GM19023 (cell line): Measurements from ENCODE around the gene TAP2.
"Not testable (repeated sequence)": the region's sequence is repeated elsewhere in the genome, so short reads cannot be mapped to it uniquely, and the experiment has no call there.

ENCODE experiments used
- ATAC-seq: cut with Tn5 transposase; IDR thresholded peaks from one replicate; pipeline ENCODE4 v1.9.1; 2021; ENCODE audit warnings: mild to moderate bottlenecking, moderate library complexity; ENCODE audit not compliant: unreplicated experiment

The TAP2 gene

DNA sequence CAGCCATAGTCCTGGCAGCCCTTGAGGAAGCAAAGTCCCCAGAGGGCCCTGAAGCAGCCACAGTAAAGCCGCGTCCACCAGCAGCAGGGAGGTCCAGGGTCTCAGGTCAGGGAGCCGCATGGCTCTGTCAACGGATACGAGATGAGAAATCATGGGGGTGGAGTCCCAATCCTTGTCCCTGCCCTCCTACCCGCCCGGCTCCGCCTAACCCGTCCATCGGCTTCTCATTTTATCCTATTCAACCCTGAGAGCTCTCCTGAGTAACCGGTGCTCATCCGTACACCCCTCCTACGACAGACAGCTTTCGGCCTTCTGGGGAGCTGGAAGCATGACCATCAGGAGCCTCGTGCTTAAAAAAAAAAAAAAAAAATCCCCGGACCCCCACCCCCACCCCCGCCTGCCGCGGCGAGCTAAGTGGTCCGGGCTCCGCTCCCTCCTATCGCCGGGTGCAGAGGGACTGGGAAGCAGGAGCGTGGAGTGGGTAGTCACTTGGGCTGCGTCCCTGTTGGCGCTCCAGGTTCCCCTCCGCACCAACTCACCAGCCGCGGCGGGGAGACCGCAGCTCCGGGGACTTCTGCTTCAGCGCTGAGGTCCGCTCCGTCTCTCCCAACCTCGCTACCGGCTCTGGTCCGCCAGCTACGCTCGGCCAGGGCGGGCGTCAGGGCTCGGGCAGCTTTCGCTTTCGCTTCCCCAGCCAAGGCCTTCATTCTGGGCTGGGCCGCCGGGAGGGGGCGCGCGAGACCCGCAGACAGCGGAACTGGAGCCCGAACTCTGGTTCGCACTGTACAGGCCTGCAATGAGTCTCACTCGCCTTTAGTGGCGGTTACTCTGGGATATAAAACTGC is at the start of gene TAP2:
TAP2 (minus strand) TSS at position 626 of the 845 bp plus-strand sequence; CDS start at position 120, 506 bp downstream.
- ATAC-seq = peak; percentile 77

DNA sequence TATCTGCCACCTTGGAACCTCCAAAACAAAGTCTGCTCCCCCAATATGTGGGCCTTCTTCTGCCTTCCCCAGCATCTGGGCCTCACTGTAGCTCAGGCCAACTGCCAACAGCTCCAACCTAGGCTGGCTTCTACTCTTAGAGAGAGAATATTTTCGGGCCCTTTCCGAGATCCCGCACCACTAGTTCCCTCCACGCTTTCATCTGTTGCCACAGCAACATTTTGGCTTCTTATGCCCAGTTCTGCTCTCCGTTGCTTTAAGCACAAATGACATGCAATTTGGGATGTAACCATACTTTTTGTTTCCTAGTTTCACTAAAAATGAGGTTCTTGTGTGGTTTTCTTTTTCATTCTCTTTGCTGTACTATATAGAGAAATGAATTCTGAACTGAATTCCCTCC is 49.1 kb upstream of the TAP2 start:
- ATAC-seq = no peak

DNA sequence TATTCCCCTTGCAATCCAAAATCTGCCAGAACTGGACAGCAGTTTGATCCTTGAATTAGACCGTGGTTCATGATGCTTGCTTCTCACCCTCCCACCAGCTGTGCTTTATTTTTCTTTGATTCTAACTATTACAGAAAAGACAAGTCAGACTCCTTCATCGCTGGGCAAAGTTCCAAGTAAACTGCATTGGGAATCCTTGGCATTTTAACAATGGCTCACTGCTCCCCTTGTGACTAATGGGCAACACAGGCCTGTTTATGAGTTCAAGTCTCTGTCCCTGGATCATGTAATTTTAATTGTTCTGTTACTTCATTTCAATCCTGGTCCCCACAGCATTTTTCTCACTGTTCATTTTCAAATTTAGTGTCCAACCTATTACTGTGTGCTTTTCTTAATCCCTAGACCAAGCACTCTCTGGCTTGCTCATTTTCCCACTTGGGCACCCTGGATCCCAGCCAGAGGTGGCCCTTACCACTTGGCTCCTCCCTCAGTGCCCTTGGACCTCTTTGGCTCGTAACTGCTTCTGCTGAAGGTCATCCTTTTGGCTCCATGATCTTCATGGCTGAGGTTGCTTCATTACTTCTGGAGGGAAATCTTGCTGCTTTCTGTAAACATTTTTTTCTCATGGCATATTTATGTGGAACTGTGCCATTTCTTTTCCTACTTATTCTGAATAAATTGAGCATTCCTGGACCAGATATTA is 48.3 kb upstream of the TAP2 start:
- no peak for ATAC-seq

DNA sequence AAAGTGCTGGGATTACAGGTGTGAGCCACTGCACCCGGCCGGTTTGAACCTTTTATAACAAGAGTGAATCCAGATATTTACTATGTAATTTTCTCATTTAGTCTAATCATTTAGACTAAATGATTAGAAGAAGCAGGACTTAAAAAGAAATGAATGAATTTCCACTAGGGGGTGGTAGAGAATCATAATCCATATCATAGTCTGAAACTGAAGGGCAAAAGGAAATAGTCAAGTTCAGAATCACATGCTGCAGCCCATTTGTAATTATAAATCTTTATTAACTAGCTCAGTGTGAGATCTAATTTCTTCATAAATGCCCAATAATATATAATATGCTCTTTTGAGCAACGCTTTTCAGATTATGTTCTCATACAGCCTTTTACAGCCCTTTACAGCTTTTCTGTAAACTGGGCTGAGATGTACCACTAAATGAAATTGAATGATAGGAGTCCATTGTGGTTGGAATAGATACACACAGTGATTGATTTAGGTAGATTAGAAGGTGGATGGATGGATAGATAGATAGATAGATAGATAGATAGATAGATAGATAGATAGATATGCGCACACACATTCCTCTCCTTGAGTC is 47.3 kb upstream of the TAP2 start:
- ATAC-seq = no peak

DNA sequence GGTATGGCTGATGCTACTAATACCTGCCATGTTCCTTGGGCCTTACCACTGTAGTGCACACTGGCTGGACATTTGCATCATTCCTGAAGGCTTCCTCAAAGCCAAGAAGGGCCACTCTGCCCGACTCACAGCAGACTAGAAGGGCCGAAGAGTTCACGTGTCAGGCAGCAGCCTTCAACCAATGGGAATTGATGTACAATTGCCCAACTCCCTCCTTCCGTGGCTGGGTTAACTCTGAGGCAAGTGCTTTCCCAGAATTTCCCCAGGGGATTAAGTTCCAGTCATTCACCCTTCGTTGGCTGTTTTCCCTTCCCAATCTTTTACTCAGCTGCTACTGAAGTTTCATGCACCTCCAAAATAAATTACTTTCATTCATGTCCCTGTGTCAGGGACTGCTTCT is 45.2 kb upstream of the TAP2 start:
- ATAC-seq = no peak

DNA sequence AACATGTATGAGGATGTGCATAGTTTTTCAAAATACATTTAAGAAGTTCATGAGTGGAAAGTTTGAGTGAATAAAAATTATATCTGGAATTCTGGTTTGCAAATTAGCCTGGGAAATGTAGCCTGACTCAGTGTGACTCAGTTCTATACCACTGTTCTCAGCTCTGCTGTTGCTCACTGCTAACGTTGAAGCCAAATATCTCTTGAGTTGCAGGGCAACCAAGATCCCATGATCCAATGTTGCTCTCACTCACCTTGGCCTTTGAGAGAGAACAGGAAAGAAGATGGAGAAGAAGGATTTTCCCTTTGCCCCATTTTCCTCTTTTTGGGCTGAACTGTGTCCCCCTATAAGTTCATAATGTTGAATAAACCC is 44.3 kb upstream of the TAP2 start:
- ATAC-seq = no peak

DNA sequence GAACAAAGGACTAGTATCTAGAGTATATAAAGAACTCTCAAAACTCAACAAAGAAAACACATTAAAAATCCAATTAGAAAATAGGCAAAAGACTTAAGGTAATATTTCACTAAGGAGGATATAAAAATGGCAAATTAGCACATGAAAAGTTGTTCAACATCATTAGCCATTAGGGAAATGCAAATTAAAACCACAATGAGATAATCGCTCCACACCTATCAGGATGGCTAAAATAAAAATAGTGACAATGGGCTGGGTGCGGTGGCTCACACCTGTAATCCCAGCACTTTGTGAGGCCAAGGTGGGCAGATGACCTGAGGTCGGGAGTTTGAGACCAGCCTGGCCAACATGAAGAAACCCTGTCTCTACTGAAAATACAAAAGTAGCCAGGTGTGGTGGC is 42.4 kb upstream of the TAP2 start:
- ATAC-seq = not testable (repeated sequence)

DNA sequence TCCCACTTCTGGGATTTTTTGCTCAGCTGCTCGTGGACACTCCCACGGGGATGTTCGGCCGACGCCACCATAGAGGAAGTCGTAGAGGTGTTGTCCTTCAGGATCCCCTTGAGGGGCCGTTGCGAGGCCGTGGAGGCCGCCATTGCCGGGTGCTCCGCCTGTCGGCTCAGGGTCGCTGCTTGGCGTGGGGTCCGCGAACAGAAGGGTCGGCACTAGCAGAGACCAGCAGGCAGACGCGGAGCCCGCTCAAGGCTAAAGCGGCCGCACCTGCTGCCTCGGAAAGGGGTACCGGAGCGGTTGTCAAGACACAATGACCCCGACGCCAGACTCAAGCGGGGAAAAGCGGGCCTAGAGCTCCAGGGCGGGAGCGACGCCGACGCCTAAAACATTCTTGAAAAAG is 41.2 kb upstream of the TAP2 start:
- ATAC-seq = no peak

DNA sequence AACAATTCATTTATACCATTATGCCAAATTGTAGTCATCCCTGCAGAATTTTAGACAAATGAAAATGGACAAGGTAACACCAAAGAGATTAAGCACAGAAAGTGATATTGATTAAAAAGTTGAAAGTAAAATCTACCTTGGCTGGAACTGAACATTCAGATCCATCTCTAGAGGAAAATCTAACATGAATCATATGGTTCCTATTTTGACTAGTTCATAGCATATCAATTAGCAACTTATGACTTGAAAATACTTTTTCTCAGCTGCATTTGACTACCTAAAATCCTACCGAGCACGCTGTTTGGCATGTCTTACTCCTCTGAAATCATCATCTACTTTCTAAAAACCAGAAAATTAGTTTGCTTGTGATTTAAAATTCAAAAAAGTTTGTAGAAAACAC is 38.1 kb upstream of the TAP2 start:
- no peak for ATAC-seq

DNA sequence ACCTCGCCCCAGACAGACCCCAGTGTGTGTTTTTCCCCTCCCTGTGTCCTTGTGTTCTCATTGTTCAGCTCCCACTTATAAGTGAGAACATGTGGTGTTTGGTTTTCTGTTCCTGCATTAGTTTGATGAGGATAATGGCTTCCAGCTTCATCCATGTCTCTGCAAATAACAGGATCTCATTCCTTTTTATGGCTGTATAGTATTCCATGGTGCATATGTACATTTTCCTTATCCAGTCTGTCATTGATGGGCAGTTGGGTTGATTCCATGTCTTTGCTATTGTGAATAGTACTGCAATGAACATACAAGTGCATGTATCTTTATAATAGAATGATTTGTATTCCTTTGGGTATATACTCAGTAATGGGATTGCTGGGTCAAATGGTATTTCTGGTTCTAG is 35.4 kb upstream of the TAP2 start:
- not testable (repeated sequence) for ATAC-seq

DNA sequence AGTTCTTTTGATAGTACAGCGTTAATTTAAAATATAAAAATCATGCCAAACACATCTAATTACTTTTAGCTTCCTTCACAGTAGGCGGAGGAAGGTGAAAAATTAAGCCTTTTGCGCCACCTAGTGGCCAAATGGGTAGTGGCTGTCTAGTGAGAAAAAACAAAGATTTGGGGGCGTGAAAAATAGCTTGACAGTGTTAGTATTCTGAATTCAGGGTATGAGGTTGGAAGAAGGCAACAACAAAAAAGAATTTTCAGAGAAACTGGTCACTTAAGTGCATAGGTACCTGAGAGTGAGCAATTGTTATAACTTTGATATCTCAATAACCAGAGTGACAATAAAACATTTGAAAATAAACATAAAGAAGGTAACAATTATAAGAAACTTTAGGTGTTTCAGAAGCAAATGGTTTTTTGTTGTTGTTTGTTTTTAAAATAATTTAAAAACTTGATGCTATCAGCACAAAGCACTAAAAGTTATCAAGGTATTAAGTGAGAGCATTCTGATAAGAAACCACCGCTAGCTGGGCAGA is 29.8 kb upstream of the TAP2 start:
- no peak for ATAC-seq

DNA sequence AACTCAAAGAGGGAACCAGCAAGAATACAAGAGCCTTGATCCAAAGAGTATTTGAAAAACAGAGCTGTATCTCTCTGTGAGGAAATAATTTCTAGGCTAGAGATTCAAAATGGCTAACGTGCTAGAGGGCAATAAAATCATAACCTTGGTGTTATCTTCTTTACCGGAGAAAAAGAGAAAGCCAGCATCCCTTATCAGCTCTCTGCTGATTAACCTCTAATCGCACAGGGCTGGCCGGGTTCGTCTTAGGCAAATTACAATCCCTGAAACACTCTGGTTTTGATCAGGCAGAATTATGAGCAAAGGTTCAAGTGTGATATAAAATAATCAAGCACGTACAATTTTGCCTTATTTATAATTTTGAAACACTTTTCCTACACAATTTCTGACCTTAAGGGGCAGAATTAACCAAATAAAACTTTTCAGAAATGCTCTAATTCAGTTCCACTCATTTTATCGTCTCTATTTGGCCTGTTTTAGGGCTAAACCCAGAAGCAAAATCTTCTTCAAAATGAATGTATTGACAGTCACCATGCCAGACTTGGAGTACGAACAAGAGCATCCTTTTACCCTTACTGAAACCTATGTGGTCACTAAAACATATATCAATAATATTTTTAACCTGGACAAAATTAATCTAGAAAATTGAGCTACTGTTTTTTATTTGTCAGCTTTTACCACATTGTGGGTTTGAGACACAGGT is 29.2 kb upstream of the TAP2 start:
- no peak for ATAC-seq

DNA sequence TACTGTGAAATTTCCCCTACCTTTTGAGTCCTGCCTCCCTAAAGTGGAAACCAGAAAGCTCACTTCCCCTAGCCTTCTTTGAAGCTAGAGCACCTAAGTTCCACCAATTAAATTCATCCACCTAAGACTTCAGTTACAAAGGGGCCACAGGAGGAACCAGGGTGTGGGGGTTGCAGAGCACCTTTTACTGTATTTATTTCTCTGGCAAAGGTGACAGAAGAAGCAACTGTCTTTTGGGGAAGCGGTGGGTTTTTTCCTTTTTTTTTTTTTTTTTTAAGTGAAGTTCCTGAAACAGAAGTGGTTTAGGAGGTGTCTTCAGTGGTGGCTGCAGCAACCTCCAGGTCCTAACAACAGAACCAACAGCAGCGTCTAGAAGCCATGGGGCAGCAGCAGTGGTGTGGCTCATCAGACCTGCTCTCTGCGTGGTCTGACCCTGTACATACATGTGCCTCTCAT is 28.5 kb upstream of the TAP2 start:
- no peak for ATAC-seq

DNA sequence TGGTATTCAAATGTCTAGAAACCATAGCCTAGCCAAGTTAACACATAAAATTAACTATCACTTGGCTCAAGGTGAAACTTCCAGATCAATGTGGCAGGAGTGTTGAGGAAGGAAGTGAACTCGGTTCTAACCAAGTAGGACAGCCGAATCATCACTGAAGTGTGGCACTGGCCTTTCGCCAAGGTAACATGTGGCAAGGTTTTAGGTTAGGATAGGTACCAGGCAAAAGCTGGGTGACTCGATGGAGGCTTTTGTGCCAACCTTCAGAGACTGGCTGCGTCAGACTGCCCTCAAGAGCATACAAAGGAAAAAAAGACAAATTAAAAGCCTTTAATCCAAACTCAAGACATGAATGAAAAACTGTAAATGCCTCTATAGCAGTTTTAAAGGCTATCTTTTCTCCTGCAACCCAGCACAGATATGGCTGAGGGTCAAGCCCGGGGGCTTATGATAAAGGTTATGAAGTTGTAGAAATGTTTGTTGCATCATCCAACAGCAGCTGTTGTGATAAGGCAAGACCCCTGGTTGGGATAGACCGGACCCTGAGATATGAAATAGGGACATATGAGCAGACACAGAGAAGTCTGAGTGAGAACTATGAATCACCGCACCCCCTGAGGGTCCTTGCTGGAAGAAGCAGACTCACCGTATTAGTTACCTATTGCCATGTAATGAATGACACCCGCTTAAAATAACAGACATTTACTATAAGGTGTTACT is 27.3 kb upstream of the TAP2 start:
- no peak for ATAC-seq

DNA sequence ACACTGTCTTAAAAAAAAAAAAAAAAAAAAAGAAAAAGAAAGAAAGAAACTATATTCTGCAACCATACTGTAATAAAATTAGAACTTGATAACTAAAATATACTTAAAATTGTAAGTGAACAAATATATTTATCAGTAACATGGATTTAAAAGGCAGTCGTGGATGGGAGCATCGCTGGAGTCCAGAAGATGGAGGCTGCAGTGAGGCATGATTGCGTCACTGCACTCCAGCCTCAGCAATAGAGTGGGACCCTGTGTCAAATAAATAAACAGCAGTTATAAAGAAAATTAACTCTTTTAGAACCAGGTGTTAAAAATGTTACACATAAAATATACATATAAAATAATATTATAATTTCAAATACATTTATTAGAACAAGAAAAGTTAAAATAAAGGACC is 24.2 kb upstream of the TAP2 start:
- no peak for ATAC-seq

DNA sequence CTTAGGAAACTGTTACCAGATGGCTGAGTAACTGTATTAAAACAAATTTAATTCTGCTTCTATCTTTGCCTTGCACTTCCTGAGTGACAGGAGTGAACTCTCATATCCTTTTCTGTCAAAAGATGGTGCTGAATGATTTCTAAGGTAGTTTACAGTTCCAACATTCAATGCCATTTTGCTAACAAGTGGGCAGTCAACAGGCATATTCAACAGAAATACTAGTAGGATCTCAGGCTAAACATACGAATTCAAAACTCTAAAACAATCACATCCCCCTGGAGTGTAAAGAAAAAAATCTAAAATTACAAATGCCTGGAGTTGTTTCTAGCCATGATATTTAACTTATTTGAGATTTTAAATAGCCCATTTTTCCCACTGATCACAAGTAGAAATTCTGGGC is 22.1 kb upstream of the TAP2 start:
- no peak for ATAC-seq

DNA sequence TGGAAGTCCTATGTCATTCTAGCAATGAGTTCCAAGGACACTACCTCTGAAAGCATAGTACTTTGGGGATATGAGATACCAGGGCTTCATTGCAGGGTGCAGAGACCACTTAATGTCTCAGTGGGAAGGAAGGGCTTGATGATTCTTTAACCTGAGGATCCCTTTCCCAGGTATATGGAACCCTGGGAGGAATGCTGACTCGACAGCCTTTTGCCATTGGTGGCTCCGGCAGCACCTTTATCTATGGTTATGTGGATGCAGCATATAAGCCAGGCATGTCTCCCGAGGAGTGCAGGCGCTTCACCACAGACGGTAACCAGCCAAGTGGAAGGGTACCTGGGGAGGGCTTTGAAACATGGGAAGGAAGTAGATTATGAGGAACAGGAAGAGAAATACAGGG is 19.7 kb upstream of the TAP2 start:
- ATAC-seq = no peak

DNA sequence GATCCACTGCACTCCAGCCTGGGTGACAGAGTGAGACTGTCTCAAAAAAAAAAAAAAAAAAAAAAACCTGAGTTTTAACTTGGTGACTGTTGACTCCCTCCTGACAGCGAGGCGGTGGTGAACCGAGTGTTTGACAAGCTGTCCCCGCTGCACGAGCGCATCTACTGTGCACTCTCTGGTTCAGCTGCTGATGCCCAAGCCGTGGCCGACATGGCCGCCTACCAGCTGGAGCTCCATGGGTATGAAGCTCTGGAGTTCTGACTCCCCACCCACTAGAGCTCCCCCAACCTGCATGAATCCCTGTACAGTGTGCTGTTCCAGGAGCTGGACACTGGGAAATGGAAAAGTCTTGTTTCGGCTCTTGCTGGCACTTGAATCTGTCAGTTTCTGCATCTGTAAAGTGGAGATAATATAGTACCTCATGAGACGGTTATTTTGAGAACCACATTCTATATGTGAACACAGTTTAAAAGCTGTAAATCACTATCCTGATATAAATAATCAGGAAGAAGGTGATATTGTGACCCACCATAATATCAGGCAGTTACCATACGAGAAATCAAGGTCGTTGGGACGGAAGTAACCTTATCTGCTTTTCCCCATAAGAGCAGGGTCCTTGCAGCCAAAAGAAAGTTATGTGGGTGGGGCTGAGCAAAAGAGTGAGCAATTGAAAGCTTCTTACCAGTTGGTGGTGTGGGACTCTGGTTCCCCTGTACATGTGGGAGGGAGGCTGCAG is 18.8 kb upstream of the TAP2 start:
- no peak for ATAC-seq

DNA sequence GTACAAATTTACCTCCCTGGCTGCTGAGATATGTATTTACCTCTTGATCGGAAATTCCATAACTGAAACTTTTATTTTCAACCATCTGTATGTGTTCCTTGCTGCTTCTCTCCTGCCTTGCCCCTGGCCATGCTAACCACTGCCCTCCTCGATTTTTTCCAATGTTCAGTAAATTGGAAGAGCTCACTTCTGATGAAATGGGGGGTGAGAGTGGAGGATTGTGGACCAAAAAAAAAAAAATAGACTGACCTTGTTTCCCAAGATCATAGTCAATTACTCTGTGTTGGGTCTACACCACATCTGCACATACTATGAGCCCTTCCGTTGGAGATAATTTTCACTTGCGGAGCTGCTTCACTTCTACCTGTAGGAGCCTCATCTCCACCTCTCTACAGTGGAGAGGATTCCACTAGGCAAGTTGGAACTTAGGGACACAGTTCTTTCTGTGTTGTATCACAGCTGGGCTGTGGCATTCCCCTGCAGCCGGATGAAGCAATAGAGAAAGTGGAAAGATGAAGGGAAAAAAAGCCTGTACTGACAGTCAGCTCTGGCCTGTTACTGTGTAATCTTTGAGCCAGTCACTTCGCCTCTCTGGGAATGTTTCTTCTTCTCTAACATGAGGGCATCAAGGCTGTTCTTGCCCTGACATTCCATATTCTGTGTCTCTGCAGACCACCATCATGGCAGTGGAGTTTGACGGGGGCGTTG is 17.1 kb upstream of the TAP2 start:
- ATAC-seq = no peak
